Anterior cingulate cortex (tissue), 58 donors: ENCODE data around the gene CENPB.

ENCODE experiments used
- DNase-seq, 58 donors: peaks; one replicate each; lab custom pipeline; 2025; lab: John Stamatoyannopoulos, UW

CENPB gene

GRCh38 chr20:3753098-3753497 is 33.4 kb downstream of the CENPB start:
- peak in 36 of 58 donors; percentile 8 to 65 (median 30) for DNase-seq

DNA sequence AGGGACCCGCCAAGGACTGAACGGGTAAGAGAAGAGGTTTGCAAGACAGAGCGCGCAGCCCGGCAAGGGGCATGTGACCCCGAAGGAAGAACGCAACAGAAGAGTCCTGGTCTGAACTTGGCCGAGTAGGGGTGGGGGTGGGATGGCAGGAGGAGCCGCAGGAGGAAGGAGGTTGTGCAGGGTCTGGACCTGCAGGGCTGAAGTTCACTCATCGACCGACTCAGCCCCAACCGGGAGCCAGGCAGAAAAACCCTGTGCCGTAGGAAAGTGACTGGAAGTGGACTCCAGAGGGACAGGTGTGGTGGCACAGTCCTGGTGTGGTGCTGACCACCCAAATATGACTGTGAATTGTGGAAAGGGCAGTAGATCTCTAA is 34.2 kb downstream of the CENPB start:
- no peak for DNase-seq

- DNase-seq: peak in 8 of 58 donors; percentile 9 to 45 (median 22)
Measured at GRCh38 chr20:3751675-3752385, 34.7 kb downstream of the CENPB start.

- DNase-seq: no peak
Measured at GRCh38 chr20:3751305-3751674, 35.2 kb downstream of the CENPB start.

DNA sequence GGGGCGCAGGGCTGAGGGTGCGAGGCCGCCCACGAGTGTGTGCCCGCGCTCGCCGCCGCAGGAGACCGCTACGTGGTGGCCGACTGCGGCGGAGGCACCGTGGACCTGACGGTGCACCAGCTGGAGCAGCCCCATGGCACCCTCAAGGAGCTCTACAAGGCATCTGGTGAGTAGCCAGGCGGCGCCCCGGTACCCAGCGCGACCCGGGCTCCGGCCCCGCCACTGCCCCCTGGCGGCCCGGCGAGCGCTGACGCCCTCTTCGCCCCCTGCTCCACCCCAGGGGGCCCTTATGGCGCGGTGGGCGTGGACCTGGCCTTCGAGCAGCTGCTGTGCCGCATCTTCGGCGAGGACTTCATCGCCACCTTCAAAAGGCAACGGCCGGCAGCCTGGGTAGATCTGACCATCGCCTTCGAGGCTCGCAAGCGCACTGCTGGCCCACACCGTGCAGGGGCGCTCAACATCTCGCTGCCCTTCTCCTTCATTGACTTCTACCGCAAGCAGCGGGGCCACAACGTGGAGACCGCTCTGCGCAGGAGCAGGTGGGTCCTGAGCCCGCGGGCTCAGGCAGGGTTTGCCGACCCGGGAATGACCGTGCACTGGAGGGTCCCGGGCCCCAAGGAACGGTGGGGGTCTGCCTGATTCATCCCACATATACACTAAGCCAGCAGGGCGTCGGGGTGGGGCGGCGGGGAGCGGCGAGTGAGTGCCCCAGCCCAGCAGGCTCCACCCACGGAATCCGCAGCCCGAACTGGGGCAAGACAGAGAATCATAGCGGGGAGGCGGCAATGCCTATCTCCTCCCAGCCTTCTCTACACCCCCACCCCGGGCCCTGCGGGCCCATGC is 36.6 kb downstream of the CENPB start:
- DNase-seq: peak in 7 of 58 donors; percentile 17 to 33 (median 25)

DNA sequence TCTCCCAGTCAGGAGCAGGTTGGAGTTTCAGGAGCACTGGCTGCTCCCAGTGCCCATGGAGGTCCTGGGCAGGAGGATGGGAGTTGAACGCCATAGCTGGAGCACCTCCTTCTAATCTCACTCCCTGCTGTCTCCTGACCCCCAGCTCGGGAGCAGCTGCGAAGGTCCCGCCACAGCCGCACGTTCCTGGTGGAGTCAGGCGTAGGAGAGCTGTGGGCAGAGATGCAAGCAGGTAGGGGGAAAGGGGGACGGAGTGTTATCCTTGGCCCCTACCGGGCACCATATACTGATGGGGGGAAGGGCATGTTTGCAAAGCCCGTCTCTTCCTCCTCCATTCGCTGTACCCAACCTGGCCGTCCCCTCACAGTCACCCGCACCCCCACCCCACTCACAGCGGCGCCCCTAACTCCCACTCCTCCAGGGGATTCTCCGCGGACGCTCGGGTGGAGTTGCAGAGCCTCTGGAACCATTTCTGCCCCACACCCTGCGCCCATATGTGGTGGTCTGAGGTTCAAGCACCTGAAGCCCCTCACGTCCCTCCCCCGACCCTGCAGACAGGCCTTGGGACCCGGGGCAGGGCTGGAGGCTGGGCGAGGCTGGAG is 37.4 kb downstream of the CENPB start:
- no peak for DNase-seq

DNA sequence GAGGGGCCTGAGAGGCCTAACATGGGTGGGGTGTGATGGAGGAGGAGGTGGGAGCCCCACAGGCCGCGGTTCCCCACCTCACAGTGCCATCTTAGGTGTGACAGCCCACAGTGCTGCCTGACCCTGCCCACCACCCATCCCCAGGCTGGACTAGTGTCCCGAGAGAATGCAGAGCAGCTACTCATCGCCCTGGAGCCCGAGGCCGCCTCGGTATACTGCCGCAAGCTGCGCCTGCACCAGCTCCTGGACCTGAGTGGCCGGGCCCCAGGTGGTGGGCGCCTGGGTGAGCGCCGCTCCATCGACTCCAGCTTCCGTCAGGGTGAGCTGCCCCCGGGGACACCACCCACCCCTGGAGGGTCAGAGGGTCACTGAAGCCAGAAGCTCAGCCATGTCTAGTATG is 38.5 kb downstream of the CENPB start:
- no peak for DNase-seq

DNA sequence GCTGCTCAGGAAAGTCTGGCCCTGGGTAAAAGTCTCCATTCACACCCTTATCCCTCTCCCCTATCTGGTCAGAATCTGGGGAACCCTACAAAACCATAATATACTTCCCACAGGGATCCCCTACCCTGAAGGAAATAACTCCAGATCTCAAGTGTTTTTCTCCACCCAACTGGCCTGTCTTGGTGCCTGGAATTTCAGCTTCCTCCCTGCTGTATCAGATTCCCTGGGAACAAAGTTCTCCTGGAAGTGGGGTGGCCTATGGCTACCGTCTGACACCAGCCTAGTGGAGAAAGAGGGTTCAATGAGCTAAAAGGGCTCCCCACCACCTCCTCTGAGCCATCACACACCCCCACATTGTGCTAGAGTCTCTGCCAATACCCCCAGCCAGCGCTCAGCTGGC is 39.1 kb downstream of the CENPB start:
- DNase-seq: no peak

DNA sequence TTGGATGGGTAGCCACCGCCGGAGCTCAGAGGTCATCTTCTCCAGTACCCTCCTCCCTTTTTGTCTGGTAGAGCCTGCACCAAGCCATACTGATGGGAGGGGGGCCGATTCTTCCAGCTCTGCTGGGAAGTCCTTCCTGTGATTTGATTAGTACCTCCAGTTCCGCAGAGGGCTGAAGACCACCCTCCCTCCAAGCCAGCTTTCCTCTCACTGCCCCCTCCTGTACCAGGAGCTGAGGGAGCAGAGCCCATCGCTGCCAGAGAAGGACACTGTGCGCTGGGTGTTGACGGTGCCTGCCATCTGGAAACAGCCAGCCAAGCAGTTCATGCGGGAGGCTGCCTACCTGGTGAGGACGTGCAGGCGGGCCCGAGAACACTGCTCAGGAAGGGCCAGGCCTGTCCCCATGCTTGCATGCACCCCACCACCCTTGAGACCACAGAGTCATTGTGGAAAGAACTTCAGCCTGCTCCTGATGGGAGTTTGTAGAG is 40.8 kb downstream of the CENPB start:
- DNase-seq: no peak

DNA sequence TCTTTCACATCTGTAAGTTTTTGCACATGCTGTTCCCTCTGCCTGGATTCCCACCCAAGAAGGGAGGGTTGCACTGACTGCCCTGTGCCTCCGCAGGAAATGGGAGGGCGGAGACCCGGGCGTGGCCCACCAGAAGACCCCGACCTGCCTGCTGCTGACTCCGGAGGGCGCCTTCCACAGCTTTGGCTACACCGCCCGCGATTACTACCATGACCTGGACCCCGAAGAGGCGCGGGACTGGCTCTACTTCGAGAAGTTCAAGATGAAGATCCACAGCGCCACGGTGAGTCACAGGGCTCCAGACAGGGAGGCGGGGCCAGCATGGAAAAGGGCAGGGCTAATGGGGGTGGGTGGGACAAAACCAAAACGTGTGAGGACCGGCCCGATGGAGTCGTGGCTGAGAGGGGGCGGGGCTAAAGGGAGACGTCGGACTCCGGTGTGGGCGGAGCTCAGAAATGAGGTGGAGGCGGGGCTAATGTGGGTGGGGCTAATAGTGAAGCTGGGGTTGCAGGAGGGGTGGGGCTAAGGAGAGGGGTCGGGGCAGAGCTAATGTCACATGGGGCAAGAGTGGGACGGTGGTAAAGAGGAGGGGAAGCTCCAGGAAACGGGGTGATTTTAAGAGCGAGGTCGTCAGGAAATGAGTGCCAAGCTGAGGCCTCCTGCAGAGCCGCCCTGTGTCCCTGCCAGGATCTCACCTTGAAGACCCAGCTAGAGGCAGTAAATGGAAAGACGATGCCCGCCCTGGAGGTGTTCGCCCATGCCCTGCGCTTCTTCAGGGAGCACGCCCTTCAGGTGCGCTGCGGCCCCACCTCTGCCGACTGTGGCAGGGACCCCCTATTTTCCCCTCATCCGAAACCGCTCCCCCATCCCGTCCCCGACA is 41.5 kb downstream of the CENPB start:
- peak in 5 of 58 donors; percentile 17 to 78 (median 36) for DNase-seq

DNA sequence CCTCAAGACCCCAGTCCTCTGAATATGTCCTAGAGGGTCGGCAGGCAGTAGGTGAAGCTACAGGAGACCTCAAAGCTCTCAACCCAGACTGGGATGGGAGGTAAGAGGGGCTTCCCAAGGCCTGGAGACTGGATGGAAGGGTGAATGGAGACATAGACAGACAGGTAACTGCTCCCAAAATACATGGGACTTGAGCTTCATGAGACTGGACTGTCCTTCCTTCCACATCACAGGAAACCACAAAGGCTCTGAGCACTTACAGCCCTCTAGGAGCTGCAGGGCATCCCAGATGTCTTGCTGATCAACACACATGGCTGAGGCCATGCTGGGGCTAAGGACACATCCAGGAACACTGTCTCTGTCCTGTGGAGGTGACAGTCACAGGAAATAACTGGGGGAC is 42.5 kb downstream of the CENPB start:
- DNase-seq: no peak

DNA sequence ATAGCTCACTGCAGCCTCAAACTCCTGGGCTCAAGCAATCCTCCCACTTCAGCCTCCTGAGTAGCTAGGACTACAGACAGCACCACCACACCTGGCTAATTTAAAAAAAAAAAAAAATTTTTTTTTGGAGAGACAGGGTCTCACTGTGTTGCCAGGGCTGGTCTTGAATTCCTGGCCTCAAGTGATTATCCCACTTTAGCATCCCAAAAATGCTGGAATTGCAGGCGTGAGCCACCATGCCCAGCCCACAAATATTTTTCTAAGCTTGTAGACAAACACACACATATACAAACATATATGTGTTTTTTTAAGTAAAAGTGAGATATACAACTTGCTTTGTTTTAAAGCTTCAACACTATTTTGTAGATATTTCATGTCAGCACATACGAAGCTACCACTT is 43.3 kb downstream of the CENPB start:
- DNase-seq: no peak

- DNase-seq: no peak
Measured at GRCh38 chr20:3741836-3742458, 44.6 kb downstream of the CENPB start.

DNA sequence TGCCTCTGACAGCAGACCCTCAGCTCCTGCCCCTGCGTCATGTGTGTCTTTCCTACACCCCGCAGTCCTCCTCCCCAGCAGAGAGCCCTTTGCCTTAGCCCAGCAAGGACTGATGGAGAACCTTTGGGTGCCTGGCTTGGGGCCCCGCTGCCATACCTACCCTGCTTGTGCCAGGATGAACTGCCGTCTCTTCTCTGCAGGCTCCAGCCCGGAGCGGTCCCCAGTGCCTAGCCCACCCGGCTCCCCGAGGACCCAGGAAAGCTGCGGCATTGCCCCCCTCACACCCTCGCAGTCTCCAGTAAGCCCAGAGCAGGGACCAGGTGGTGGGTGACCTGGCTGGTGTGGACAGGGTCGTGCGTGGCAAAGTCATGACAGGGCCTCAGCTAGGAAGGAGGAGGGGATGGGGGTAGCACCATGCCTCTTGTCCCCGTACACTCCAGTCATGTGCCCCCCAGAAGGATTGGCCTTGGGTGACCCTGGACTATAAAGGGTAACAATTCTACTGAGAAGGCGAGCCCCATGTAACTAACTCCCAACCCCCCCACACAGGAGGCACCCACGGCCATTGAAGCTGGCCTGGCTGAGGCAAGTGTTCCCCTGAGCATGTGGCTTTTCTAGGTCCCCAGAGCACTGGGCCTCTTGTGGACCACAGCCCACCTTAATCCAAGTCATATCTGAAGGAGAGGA is 45.8 kb downstream of the CENPB start:
- DNase-seq: no peak

GRCh38 chr20:3739926-3740451 is 46.6 kb downstream of the CENPB start:
- no peak for DNase-seq

GRCh38 chr20:3739054-3739925 is 47.2 kb downstream of the CENPB start:
- no peak for DNase-seq

DNA sequence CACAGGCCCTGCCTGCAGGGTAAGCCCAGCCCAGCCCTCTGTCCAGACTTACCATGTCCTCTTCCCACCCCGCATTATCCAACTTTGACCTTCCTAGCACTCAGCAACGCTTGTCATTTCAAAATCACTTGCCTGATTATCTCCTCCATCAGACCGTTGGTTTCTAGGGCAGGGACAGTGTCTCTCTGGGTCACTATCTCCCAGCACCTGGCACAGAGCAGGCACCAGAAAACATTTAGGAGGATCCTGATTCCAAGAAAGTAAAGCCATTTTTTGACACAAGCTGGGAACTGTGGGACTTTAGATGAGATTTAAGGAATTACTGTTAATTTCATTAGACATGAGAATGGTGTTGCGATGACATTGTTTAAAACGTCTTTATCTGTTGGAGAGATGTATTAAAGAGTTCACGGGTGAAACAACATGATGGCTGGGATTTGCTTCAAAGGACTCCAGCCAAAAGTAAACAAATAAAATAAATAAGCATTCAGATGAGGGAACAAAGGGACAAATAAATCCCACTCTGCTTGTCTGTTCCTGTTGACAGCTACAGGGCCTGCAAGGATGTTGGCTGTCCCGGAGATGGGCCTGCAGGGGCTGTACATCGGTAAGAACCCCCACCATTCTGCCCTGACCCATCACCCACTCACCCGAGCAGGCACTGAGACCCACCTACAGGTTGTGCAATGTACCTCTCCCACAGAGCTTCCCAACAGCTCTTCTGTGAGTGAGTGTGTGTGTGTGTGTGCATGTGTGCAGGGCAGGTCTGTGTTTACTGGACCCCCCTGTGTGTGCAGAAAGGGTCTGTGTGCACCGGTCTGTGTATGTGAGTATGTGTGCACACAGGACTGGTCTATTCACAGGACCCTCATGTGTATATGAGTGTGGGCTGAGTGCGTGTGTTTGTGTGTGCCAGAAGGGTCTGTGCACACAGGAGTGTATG is 48.2 kb downstream of the CENPB start:
- DNase-seq: no peak
